ENCODE data around the gene MID1. TPM values are rescaled to one million over a fixed set of nuclear protein-coding genes. Genes with fewer than 3 reads are reported as not detected.

Gene MID1
- total RNA-seq, 1 experiment from 2014 or later: 32.4 TPM

DNA sequence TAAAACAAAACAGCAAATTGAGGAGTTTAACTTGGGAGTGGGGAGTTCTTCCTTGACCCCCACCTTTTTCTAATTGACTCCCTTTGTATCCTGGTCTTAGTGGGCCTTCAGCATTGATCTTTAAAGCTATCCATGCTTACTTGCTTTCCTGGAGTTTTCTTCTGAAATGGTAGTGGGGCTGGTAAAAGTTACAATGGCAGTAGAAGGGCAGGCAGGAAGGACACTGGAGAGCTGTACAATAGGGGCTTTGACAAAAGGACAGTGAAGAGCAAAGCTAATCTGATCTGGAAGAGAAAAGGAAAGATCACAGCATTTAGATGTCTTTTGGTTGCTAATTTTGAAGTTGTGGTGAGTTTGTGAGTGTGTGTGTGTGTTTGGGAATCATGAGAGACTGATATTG is 111.5 kb downstream of the MID1 start:
- ATAC-seq: no peak
- TF ChIP-seq, protein P1, sequence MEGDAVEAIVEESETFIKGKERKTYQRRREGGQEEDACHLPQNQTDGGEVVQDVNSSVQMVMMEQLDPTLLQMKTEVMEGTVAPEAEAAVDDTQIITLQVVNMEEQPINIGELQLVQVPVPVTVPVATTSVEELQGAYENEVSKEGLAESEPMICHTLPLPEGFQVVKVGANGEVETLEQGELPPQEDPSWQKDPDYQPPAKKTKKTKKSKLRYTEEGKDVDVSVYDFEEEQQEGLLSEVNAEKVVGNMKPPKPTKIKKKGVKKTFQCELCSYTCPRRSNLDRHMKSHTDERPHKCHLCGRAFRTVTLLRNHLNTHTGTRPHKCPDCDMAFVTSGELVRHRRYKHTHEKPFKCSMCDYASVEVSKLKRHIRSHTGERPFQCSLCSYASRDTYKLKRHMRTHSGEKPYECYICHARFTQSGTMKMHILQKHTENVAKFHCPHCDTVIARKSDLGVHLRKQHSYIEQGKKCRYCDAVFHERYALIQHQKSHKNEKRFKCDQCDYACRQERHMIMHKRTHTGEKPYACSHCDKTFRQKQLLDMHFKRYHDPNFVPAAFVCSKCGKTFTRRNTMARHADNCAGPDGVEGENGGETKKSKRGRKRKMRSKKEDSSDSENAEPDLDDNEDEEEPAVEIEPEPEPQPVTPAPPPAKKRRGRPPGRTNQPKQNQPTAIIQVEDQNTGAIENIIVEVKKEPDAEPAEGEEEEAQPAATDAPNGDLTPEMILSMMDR (IDR thresholded peaks at IDR 0.05): no peak
- TF ChIP-seq POLR2AphosphoS5 (IDR thresholded peaks at IDR 0.05; ENCODE audit: low read depth, low read length) (no peak), TCF7L2 (IDR thresholded peaks at IDR 0.05; ENCODE audit: low read depth, low read length) (no peak)
- TF ChIP-seq, protein P2, sequence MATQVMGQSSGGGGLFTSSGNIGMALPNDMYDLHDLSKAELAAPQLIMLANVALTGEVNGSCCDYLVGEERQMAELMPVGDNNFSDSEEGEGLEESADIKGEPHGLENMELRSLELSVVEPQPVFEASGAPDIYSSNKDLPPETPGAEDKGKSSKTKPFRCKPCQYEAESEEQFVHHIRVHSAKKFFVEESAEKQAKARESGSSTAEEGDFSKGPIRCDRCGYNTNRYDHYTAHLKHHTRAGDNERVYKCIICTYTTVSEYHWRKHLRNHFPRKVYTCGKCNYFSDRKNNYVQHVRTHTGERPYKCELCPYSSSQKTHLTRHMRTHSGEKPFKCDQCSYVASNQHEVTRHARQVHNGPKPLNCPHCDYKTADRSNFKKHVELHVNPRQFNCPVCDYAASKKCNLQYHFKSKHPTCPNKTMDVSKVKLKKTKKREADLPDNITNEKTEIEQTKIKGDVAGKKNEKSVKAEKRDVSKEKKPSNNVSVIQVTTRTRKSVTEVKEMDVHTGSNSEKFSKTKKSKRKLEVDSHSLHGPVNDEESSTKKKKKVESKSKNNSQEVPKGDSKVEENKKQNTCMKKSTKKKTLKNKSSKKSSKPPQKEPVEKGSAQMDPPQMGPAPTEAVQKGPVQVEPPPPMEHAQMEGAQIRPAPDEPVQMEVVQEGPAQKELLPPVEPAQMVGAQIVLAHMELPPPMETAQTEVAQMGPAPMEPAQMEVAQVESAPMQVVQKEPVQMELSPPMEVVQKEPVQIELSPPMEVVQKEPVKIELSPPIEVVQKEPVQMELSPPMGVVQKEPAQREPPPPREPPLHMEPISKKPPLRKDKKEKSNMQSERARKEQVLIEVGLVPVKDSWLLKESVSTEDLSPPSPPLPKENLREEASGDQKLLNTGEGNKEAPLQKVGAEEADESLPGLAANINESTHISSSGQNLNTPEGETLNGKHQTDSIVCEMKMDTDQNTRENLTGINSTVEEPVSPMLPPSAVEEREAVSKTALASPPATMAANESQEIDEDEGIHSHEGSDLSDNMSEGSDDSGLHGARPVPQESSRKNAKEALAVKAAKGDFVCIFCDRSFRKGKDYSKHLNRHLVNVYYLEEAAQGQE (IDR thresholded peaks at IDR 0.05; ENCODE audit: insufficient read depth in 1 of 2, low read depth in 2 of 2, low read length in 1 of 2): no peak
- CTCF ChIA-PET: no interaction called here
- no TSS peak for BruUV-seq (replicated peaks)
- intact Hi-C loops (cut with micrococcal nuclease; ENCODE audit: unreplicated experiment): no loop called here
- no peak for DNase-seq (ENCODE audit: low read depth, low spot score)
- Histone ChIP-seq H3K36me3 (ENCODE audit: control insufficient read depth, insufficient read depth, low read length) (no peaks in the 10 kb centered on the region), H3K4me1 (ENCODE audit: control insufficient read depth, insufficient read depth, low read length) (no peaks in the 10 kb centered on the region; the same call in 1 of the 2 replicates), H3K9me3 (ENCODE audit: control insufficient read depth, insufficient read depth, low read depth, low read length) (no peaks in the 10 kb centered on the region), H3K4me3 (ENCODE audit: low read depth in 2 of 2, low read length in 2 of 2) (no peak overlapping the region), H3K27me3 (ENCODE audit: control insufficient read depth, insufficient read depth, low read length) (no peaks in the 10 kb centered on the region), H3K27ac (ENCODE audit: low read length) (no peak overlapping the region)
- in situ Hi-C loops (cut with HindIII; ENCODE audit: low pct_unique_long_range_greater_than_20kb, low sequenced_read_pairs): no loop called here
- POLR2A ChIA-PET: no interaction called here

DNA sequence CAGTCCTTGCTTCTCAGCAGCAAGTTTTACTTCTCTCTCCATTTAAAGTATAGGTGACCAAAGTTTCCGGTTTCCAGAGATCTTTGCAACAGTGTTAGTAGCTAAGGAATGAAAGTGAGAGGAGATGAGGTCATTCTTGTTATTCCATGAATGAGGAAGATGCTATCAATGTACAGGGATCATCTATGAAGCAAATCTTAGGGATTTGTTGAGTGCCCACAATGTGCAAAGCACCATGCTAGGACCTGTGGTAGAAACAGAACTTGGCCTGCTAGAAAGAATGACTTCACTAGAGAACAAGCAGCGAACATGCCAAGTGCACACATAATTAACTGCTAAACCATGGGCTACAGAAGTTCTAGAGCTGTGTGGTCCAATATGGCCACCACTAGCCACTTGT is 112.5 kb downstream of the MID1 start:
- Histone ChIP-seq H3K27ac (ENCODE audit: low read length) (no peak overlapping the region), H3K4me3 (ENCODE audit: low read depth in 2 of 2, low read length in 2 of 2) (no peak overlapping the region), H3K27me3 (ENCODE audit: control insufficient read depth, insufficient read depth, low read length) (no peaks in the 10 kb centered on the region), H3K4me1 (ENCODE audit: control insufficient read depth, insufficient read depth, low read length) (no peaks in the 10 kb centered on the region; the same call in 1 of the 2 replicates), H3K9me3 (ENCODE audit: control insufficient read depth, insufficient read depth, low read depth, low read length) (no peaks in the 10 kb centered on the region), H3K36me3 (ENCODE audit: control insufficient read depth, insufficient read depth, low read length) (no peaks in the 10 kb centered on the region)
- no TSS peak for BruUV-seq (replicated peaks)
- DNase-seq (ENCODE audit: low read depth, low spot score) (no peak), ATAC-seq (no peak)
- in situ Hi-C loops (cut with HindIII; ENCODE audit: low pct_unique_long_range_greater_than_20kb, low sequenced_read_pairs) (no loop called here), intact Hi-C loops (cut with micrococcal nuclease; ENCODE audit: unreplicated experiment) (no loop called here)
- ChIA-PET POLR2A (no interaction called here), CTCF (no interaction called here)
- TF ChIP-seq, protein P2 (IDR thresholded peaks at IDR 0.05; ENCODE audit: insufficient read depth in 1 of 2, low read depth in 2 of 2, low read length in 1 of 2): no peak
- TF ChIP-seq TCF7L2 (IDR thresholded peaks at IDR 0.05; ENCODE audit: low read depth, low read length) (no peak), SIN3A (IDR thresholded peaks at IDR 0.05; ENCODE audit: borderline replicate concordance, insufficient read depth, low read depth, low read length) (no peak), POLR2AphosphoS5 (IDR thresholded peaks at IDR 0.05; ENCODE audit: low read depth, low read length) (no peak)
- TF ChIP-seq, protein P1 (IDR thresholded peaks at IDR 0.05): no peak
